HL-60 (cell line): ENCODE measurements around the gene MAP7D3.

Experiments used
- CTCF ChIP-seq: IDR thresholded peaks from one replicate; pipeline ENCODE4 v1.5.1; 2011; ENCODE audit warnings: low read length, control low read depth, inconsistent platforms; ENCODE audit not compliant: insufficient read depth
- GABPA ChIP-seq: IDR thresholded peaks from 2 replicates; pipeline ENCODE4 v1.6.1; 2012; ENCODE audit warnings: low read depth
- REST ChIP-seq: IDR thresholded peaks from 2 replicates; pipeline ENCODE4 v1.6.1; 2012; ENCODE audit warnings: low read depth; ENCODE audit not compliant: insufficient replicate concordance
- SPI1 ChIP-seq: IDR thresholded peaks from 2 replicates; pipeline ENCODE4 v1.6.1; 2012; ENCODE audit warnings: low read depth, mild to moderate bottlenecking, borderline replicate concordance

- TF ChIP-seq REST, result no peak
- no peak for TF ChIP-seq CTCF
- TF ChIP-seq GABPA, result no peak
- TF ChIP-seq SPI1, result no peak
These were observed 51.8 kb downstream of the MAP7D3 start for GRCh38 chrX:136199365-136199764.
